ENCODE data around the gene C1QBP.

GRCh38 chr17:5473906-5474305 is 35.0 kb upstream of the C1QBP start:
- no peak for TF ChIP-seq ZNF274 (IDR thresholded peaks at IDR 0.05; ENCODE audit: low read depth, low read length)
- TF ChIP-seq YY1 (IDR thresholded peaks at IDR 0.05; ENCODE audit: insufficient read depth, insufficient read length), result no peak
